ENCODE measurements around the gene GABRG3. TPM values are rescaled to one million over a fixed set of nuclear protein-coding genes. Genes with fewer than 3 reads are reported as not detected.
"Not testable (repeated sequence)": the region's sequence is repeated elsewhere in the genome, so short reads cannot be mapped to it uniquely, and the experiment has no call there.

Gene GABRG3
- total RNA-seq, 1 donor = under 0.01 TPM

GRCh38 chr15:27183201-27183600 lies 212.2 kb downstream of the GABRG3 start:
- Histone ChIP-seq H3K27me3 (ENCODE audit: insufficient read depth, low read length) (no peaks in the 10 kb centered on the region), H3K4me1 (ENCODE audit: insufficient read depth, low read length) (no peaks in the 10 kb centered on the region), H3K4me3 (ENCODE audit: low read length) (no peak overlapping the region), H3K9me3 (ENCODE audit: low read depth, low read length) (no peaks in the 10 kb centered on the region)

GRCh38 chr15:27191515-27191914 lies 220.5 kb downstream of the GABRG3 start:
- H3K4me1 ChIP-seq (ENCODE audit: insufficient read depth, low read length); H3K27me3 ChIP-seq (ENCODE audit: insufficient read depth, low read length); H3K4me3 ChIP-seq (ENCODE audit: low read length); H3K9me3 ChIP-seq (ENCODE audit: low read depth, low read length): not testable (repeated sequence)

GRCh38 chr15:27196691-27197090 lies 225.7 kb downstream of the GABRG3 start:
- Histone ChIP-seq H3K9me3 (ENCODE audit: low read depth, low read length) (peaks cover 5% of the 10 kb centered on the region), H3K4me1 (ENCODE audit: insufficient read depth, low read length) (no peaks in the 10 kb centered on the region), H3K27me3 (ENCODE audit: insufficient read depth, low read length) (no peaks in the 10 kb centered on the region), H3K4me3 (ENCODE audit: low read length) (no peak overlapping the region)

- Histone ChIP-seq H3K27me3 (ENCODE audit: insufficient read depth, low read length) (no peaks in the 10 kb centered on the region), H3K4me3 (ENCODE audit: low read length) (no peak overlapping the region), H3K4me1 (ENCODE audit: insufficient read depth, low read length) (no peaks in the 10 kb centered on the region), H3K9me3 (ENCODE audit: low read depth, low read length) (no peaks in the 10 kb centered on the region)
Observed at GRCh38 chr15:27201425-27201824, 230.4 kb downstream of the GABRG3 start.

GRCh38 chr15:27210176-27210575 lies 239.2 kb downstream of the GABRG3 start:
- H3K9me3 ChIP-seq (ENCODE audit: low read depth, low read length) = peaks cover 6% of the 10 kb centered on the region
- no peaks in the 10 kb centered on the region for H3K4me1 ChIP-seq (ENCODE audit: insufficient read depth, low read length)
- H3K27me3 ChIP-seq (ENCODE audit: insufficient read depth, low read length) = no peaks in the 10 kb centered on the region
- H3K4me3 ChIP-seq (ENCODE audit: low read length) = no peak overlapping the region

GRCh38 chr15:27214032-27214431 lies 243.1 kb downstream of the GABRG3 start:
- no peaks in the 10 kb centered on the region for H3K27me3 ChIP-seq (ENCODE audit: insufficient read depth, low read length)
- no peaks in the 10 kb centered on the region for H3K4me1 ChIP-seq (ENCODE audit: insufficient read depth, low read length)
- no peak overlapping the region for H3K4me3 ChIP-seq (ENCODE audit: low read length)
- no peaks in the 10 kb centered on the region for H3K9me3 ChIP-seq (ENCODE audit: low read depth, low read length)

- Histone ChIP-seq H3K27me3 (ENCODE audit: insufficient read depth, low read length) (no peaks in the 10 kb centered on the region), H3K9me3 (ENCODE audit: low read depth, low read length) (no peaks in the 10 kb centered on the region), H3K4me1 (ENCODE audit: insufficient read depth, low read length) (no peaks in the 10 kb centered on the region), H3K4me3 (ENCODE audit: low read length) (no peak overlapping the region)
Observed at GRCh38 chr15:27214961-27215360, 244.0 kb downstream of the GABRG3 start.

GRCh38 chr15:27218426-27218825 lies 247.4 kb downstream of the GABRG3 start:
- Histone ChIP-seq H3K4me3 (ENCODE audit: low read length) (no peak overlapping the region), H3K9me3 (ENCODE audit: low read depth, low read length) (no peaks in the 10 kb centered on the region), H3K27me3 (ENCODE audit: insufficient read depth, low read length) (no peaks in the 10 kb centered on the region), H3K4me1 (ENCODE audit: insufficient read depth, low read length) (no peaks in the 10 kb centered on the region)

GRCh38 chr15:27219636-27220035 lies 248.7 kb downstream of the GABRG3 start:
- no peaks in the 10 kb centered on the region for H3K4me1 ChIP-seq (ENCODE audit: insufficient read depth, low read length)

GRCh38 chr15:27220199-27220598 lies 249.2 kb downstream of the GABRG3 start:
- no peaks in the 10 kb centered on the region for H3K27me3 ChIP-seq (ENCODE audit: insufficient read depth, low read length)
- H3K9me3 ChIP-seq (ENCODE audit: low read depth, low read length) = no peaks in the 10 kb centered on the region
- H3K4me1 ChIP-seq (ENCODE audit: insufficient read depth, low read length) = no peaks in the 10 kb centered on the region
- H3K4me3 ChIP-seq (ENCODE audit: low read length) = no peak overlapping the region

More at GRCh38 chr15:27219636-27220035, 248.7 kb downstream of the GABRG3 start:
- Histone ChIP-seq H3K27me3 (ENCODE audit: insufficient read depth, low read length) (no peaks in the 10 kb centered on the region), H3K4me3 (ENCODE audit: low read length) (no peak overlapping the region), H3K9me3 (ENCODE audit: low read depth, low read length) (no peaks in the 10 kb centered on the region)

- no peak overlapping the region for H3K4me3 ChIP-seq (ENCODE audit: low read length)
- H3K4me1 ChIP-seq (ENCODE audit: insufficient read depth, low read length) = no peaks in the 10 kb centered on the region
- no peaks in the 10 kb centered on the region for H3K9me3 ChIP-seq (ENCODE audit: low read depth, low read length)
- no peaks in the 10 kb centered on the region for H3K27me3 ChIP-seq (ENCODE audit: insufficient read depth, low read length)
Observed at GRCh38 chr15:27222479-27222878, 251.5 kb downstream of the GABRG3 start.

GRCh38 chr15:27223179-27223578 lies 252.2 kb downstream of the GABRG3 start:
- no peaks in the 10 kb centered on the region for H3K4me1 ChIP-seq (ENCODE audit: insufficient read depth, low read length)
- no peak overlapping the region for H3K4me3 ChIP-seq (ENCODE audit: low read length)
- no peaks in the 10 kb centered on the region for H3K27me3 ChIP-seq (ENCODE audit: insufficient read depth, low read length)
- H3K9me3 ChIP-seq (ENCODE audit: low read depth, low read length) = no peaks in the 10 kb centered on the region

- no peaks in the 10 kb centered on the region for H3K27me3 ChIP-seq (ENCODE audit: insufficient read depth, low read length)
- H3K4me1 ChIP-seq (ENCODE audit: insufficient read depth, low read length) = no peaks in the 10 kb centered on the region
- H3K9me3 ChIP-seq (ENCODE audit: low read depth, low read length) = no peaks in the 10 kb centered on the region
- no peak overlapping the region for H3K4me3 ChIP-seq (ENCODE audit: low read length)
Observed at GRCh38 chr15:27231811-27232210, 260.8 kb downstream of the GABRG3 start.

GRCh38 chr15:27232876-27233275 lies 261.9 kb downstream of the GABRG3 start:
- H3K27me3 ChIP-seq (ENCODE audit: insufficient read depth, low read length) = no peaks in the 10 kb centered on the region
- H3K9me3 ChIP-seq (ENCODE audit: low read depth, low read length) = no peaks in the 10 kb centered on the region
- no peak overlapping the region for H3K4me3 ChIP-seq (ENCODE audit: low read length)
- no peaks in the 10 kb centered on the region for H3K4me1 ChIP-seq (ENCODE audit: insufficient read depth, low read length)

- Histone ChIP-seq H3K4me1 (ENCODE audit: insufficient read depth, low read length) (no peaks in the 10 kb centered on the region), H3K4me3 (ENCODE audit: low read length) (no peak overlapping the region), H3K27me3 (ENCODE audit: insufficient read depth, low read length) (no peaks in the 10 kb centered on the region), H3K9me3 (ENCODE audit: low read depth, low read length) (no peaks in the 10 kb centered on the region)
Observed at GRCh38 chr15:27234593-27234992, 263.6 kb downstream of the GABRG3 start.

- H3K9me3 ChIP-seq (ENCODE audit: low read depth, low read length) = no peaks in the 10 kb centered on the region
- no peaks in the 10 kb centered on the region for H3K27me3 ChIP-seq (ENCODE audit: insufficient read depth, low read length)
- H3K4me3 ChIP-seq (ENCODE audit: low read length) = no peak overlapping the region
- H3K4me1 ChIP-seq (ENCODE audit: insufficient read depth, low read length) = no peaks in the 10 kb centered on the region
Observed at GRCh38 chr15:27235161-27235560, 264.2 kb downstream of the GABRG3 start.

- Histone ChIP-seq H3K9me3 (ENCODE audit: low read depth, low read length) (no peaks in the 10 kb centered on the region), H3K27me3 (ENCODE audit: insufficient read depth, low read length) (no peaks in the 10 kb centered on the region), H3K4me3 (ENCODE audit: low read length) (no peak overlapping the region), H3K4me1 (ENCODE audit: insufficient read depth, low read length) (no peaks in the 10 kb centered on the region)
Observed at GRCh38 chr15:27235681-27236080, 264.7 kb downstream of the GABRG3 start.
